Measurements from ENCODE around the gene FGR.

The FGR gene

GRCh38 chr1:27638805-27639204, 3.8 kb upstream of the FGR start:
- no peak for DNase-seq (ENCODE audit: insufficient read length, low spot score)
- no peak for FAIRE-seq
- no peak for TF ChIP-seq SPI1 (IDR thresholded peaks at IDR 0.05; ENCODE audit: low read depth, low read length)
- TF ChIP-seq POLR2AphosphoS5 (IDR thresholded peaks at IDR 0.05; ENCODE audit: low read depth, low read length), result no peak
- TF ChIP-seq PAX5 (IDR thresholded peaks at IDR 0.05; ENCODE audit: insufficient read depth, low read length, severe bottlenecking), result no peak
- TF ChIP-seq POU2F2 (IDR thresholded peaks at IDR 0.05; ENCODE audit: low read depth, low read length), result no peak
- no peak for TF ChIP-seq POLR2A (IDR thresholded peaks at IDR 0.05; ENCODE audit: low read depth, low read length)
- no peak for TF ChIP-seq TAF1 (IDR thresholded peaks at IDR 0.05; ENCODE audit: low read depth, low read length)

GRCh38 chr1:27638047-27638734, 3.2 kb upstream of the FGR start:
- FAIRE-seq, result no peak
- DNase-seq (ENCODE audit: insufficient read length, low spot score), result no peak
- TF ChIP-seq POLR2A (IDR thresholded peaks at IDR 0.05; ENCODE audit: low read depth, low read length) (no peak), POLR2AphosphoS5 (IDR thresholded peaks at IDR 0.05; ENCODE audit: low read depth, low read length) (no peak), TAF1 (IDR thresholded peaks at IDR 0.05; ENCODE audit: low read depth, low read length) (no peak), PAX5 (IDR thresholded peaks at IDR 0.05; ENCODE audit: insufficient read depth, low read length, severe bottlenecking) (no peak), POU2F2 (IDR thresholded peaks at IDR 0.05; ENCODE audit: low read depth, low read length) (no peak), SPI1 (IDR thresholded peaks at IDR 0.05; ENCODE audit: low read depth, low read length) (no peak)

- FAIRE-seq, result peak; percentile 51
- DNase-seq (ENCODE audit: insufficient read length, low spot score), result no peak
- no peak for TF ChIP-seq POU2F2 (IDR thresholded peaks at IDR 0.05; ENCODE audit: low read depth, low read length)
- TF ChIP-seq PAX5 (IDR thresholded peaks at IDR 0.05; ENCODE audit: insufficient read depth, low read length, severe bottlenecking), result no peak
- no peak for TF ChIP-seq TAF1 (IDR thresholded peaks at IDR 0.05; ENCODE audit: low read depth, low read length)
- no peak for TF ChIP-seq SPI1 (IDR thresholded peaks at IDR 0.05; ENCODE audit: low read depth, low read length)
- no peak for TF ChIP-seq POLR2A (IDR thresholded peaks at IDR 0.05; ENCODE audit: low read depth, low read length)
- no peak for TF ChIP-seq POLR2AphosphoS5 (IDR thresholded peaks at IDR 0.05; ENCODE audit: low read depth, low read length)
Observed at GRCh38 chr1:27635396-27636142, 584 bp upstream of the FGR start.

GRCh38 chr1:27634177-27634984, 604 bp downstream of the FGR start:
- TF ChIP-seq POLR2AphosphoS5 (IDR thresholded peaks at IDR 0.05; ENCODE audit: low read depth, low read length) (no peak), POLR2A (IDR thresholded peaks at IDR 0.05; ENCODE audit: low read depth, low read length) (0 out of 2 replicates have a peak, but pooled peaks have one; percentile 46), TAF1 (IDR thresholded peaks at IDR 0.05; ENCODE audit: low read depth, low read length) (0 out of 2 replicates have a peak, but pooled peaks have one; percentile 42)
- peak; percentile 78 for FAIRE-seq
- DNase-seq (ENCODE audit: insufficient read length, low spot score), result no peak

- no peak for FAIRE-seq
- TF ChIP-seq PAX5 (IDR thresholded peaks at IDR 0.05; ENCODE audit: insufficient read depth, low read length, severe bottlenecking) (no peak), POU2F2 (IDR thresholded peaks at IDR 0.05; ENCODE audit: low read depth, low read length) (no peak), POLR2A (IDR thresholded peaks at IDR 0.05; ENCODE audit: low read depth, low read length) (no peak)
Observed at GRCh38 chr1:27633640-27634176, 1.3 kb downstream of the FGR start.

GRCh38 chr1:27633298-27633610, 1.7 kb downstream of the FGR start:
- no peak for FAIRE-seq

More at GRCh38 chr1:27633640-27634176, 1.3 kb downstream of the FGR start:
- DNase-seq (ENCODE audit: insufficient read length, low spot score), result no peak

GRCh38 chr1:27632387-27633297, 2.3 kb downstream of the FGR start:
- DNase-seq (ENCODE audit: insufficient read length, low spot score) (no peak), FAIRE-seq (peak; percentile 100)
- TF ChIP-seq POLR2AphosphoS5 (IDR thresholded peaks at IDR 0.05; ENCODE audit: low read depth, low read length) (peak; percentile 51; the same call in 1 of the 2 replicates), SPI1 (IDR thresholded peaks at IDR 0.05; ENCODE audit: low read depth, low read length) (peak; percentile 63), POLR2A (IDR thresholded peaks at IDR 0.05; ENCODE audit: low read depth, low read length) (peak; percentile 70), TAF1 (IDR thresholded peaks at IDR 0.05; ENCODE audit: low read depth, low read length) (peak; percentile 31; the same call in 1 of the 2 replicates), POU2F2 (IDR thresholded peaks at IDR 0.05; ENCODE audit: low read depth, low read length) (no peak), PAX5 (IDR thresholded peaks at IDR 0.05; ENCODE audit: insufficient read depth, low read length, severe bottlenecking) (no peak)

More at GRCh38 chr1:27633298-27633610, 1.7 kb downstream of the FGR start:
- TF ChIP-seq POU2F2 (IDR thresholded peaks at IDR 0.05; ENCODE audit: low read depth, low read length), result no peak
- no peak for TF ChIP-seq POLR2A (IDR thresholded peaks at IDR 0.05; ENCODE audit: low read depth, low read length)
- no peak for TF ChIP-seq POLR2AphosphoS5 (IDR thresholded peaks at IDR 0.05; ENCODE audit: low read depth, low read length)
- TF ChIP-seq SPI1 (IDR thresholded peaks at IDR 0.05; ENCODE audit: low read depth, low read length), result no peak
- TF ChIP-seq PAX5 (IDR thresholded peaks at IDR 0.05; ENCODE audit: insufficient read depth, low read length, severe bottlenecking), result no peak
- TF ChIP-seq TAF1 (IDR thresholded peaks at IDR 0.05; ENCODE audit: low read depth, low read length), result no peak
- DNase-seq (ENCODE audit: insufficient read length, low spot score), result no peak

GRCh38 chr1:27630859-27631491, 4.0 kb downstream of the FGR start:
- DNase-seq (ENCODE audit: insufficient read length, low spot score), result no peak
- peak; percentile 22; the same call in 1 of the 2 replicates for TF ChIP-seq POLR2AphosphoS5 (IDR thresholded peaks at IDR 0.05; ENCODE audit: low read depth, low read length)
- TF ChIP-seq TAF1 (IDR thresholded peaks at IDR 0.05; ENCODE audit: low read depth, low read length), result no peak; the same call in 1 of the 2 replicates
- TF ChIP-seq POU2F2 (IDR thresholded peaks at IDR 0.05; ENCODE audit: low read depth, low read length), result peak; percentile 83; the same call in 1 of the 2 replicates
- peak; percentile 88 for FAIRE-seq
